ENCODE results near the gene ELAC1.

ELAC1 gene

DNA sequence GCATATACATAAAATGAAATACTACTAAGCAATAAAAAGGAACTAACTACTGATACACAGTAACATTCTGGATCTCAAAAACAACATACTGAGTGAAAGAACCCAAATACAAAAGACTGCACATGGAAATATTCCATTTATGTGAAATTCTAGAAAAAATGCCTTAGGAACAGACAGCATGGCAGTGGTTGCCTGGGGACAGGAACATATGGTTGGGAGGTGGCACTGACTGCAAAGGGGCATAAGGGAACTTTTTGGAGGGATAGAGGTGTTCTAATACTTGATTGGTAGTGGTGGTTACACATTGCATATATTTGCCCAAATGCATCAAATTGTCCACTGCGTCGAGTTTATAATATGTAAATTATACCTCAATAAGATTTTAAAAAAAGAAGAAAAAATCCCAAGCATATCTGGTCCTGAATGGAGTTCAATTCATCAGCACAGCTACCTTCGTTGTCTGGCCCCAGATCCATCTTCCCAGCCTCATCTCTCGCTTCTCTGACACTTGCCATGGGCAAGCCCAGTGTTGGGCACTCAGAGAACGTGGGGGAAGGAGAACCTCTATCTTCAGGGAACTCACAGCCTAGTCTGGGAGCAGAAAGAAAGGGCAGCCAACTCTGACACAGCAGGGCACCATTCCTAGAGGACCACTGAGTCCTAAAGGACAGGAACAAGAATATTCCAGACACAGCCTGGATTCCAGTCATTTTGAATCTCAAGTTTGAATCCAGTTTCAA lies 53.6 kb downstream of the ELAC1 start:
- no peak for DNase-seq

- DNase-seq, result no peak
Observed at GRCh38 chr18:51025512-51025911, 57.7 kb downstream of the ELAC1 start.

GRCh38 chr18:51028201-51028805 lies 60.5 kb downstream of the ELAC1 start:
- peak in 1 of 2 experiments; percentile 15 for DNase-seq

- no peak for DNase-seq
Observed at GRCh38 chr18:51029378-51029693, 61.5 kb downstream of the ELAC1 start.

DNA sequence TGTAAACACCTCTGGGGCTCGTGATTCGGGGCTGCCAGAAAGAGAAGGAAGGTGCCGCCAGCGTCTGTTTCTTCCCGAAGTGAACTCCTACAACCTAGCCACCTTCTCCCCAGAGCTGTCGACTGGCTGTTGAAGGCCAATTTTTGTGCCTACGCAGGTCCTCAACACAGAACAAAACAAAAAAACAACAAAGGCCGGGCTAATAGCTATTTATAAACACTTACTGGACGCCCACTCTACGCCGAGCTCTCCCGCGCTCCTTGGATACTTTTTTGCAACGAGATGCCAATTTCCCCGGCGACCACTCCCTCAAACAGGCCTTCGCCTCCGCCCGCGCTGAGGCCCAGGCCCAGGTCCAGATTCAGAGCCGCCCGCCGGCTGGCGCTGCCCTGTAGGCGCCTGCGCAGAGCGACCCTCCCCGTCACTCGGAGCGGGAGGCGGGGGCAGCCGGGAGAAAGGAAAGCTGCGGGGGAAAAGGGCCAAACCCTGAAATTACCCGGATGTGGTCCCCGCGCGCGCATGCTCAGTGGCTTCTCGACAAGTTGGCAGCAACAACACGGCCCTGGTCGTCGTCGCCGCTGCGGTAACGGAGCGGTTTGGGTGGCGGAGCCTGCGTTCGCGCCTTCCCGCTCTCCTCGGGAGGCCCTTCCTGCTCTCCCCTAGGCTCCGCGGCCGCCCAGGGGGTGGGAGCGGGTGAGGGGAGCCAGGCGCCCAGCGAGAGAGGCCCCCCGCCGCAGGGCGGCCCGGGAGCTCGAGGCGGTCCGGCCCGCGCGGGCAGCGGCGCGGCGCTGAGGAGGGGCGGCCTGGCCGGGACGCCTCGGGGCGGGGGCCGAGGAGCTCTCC lies 62.1 kb downstream of the ELAC1 start, which contains the start of gene SMAD4:
Gene SMAD4, plus strand, starts transcription at position 520 of the 843 bp plus-strand sequence. CDS start 16,834 bp downstream, outside the sequence.
- DNase-seq, result peak; percentile 92 to 93

DNA sequence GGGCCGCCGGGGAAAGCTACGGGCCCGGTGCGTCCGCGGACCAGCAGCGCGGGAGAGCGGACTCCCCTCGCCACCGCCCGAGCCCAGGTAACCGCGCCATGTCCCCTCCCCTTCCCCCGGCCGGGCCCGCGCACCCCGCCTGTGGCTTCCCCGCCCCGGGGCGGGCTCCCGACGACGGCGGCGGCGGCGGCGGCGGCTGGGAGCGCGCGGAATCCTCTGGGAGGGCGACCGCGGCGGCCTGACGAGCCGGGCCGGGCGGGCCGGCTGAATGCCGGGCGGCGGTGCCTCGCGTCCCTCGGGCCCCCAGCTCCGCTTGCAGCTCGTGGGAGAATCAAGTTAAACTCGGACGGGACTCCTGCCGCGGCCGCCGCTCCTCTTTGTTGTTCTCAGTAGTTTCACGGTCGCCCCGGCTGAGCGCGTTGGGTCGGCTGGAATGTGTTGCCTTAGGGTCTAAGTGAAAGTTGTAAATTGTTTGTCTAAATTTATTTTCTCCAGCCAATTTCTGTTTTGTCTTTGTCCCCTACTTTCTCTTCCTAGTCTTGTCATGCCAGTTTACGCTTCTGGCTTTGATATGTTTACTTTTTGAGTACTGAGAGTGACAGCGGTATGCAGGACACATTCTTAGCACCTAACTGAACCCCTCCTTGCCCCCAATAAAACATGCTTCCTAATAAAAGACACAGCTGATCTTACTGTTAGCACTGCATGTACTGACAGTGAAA lies 62.9 kb downstream of the ELAC1 start:
- DNase-seq, result peak; percentile 36 to 44

- no peak for DNase-seq
Observed at GRCh38 chr18:51032193-51032592, 64.4 kb downstream of the ELAC1 start.

DNA sequence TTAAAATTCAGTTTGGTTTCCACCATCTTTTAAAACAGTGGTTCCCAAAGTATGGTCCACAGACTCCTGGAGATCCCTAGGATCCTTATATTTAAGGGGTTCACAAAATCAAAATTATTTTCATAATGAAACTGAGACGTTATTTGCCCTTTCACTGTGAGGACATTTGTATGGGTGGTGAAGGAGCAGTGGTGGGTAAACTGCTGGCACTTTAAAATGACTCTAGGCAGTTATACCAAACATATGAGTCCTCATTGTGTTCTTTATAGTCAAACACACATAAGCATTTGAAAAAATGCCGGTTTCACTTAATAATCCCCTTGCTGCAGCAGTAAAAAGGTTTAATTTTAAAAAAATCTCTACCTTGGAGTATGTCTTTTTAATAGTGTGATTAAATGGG lies 69.4 kb downstream of the ELAC1 start:
- no peak for DNase-seq
